ENCODE data around the gene HTRA1.

DNA sequence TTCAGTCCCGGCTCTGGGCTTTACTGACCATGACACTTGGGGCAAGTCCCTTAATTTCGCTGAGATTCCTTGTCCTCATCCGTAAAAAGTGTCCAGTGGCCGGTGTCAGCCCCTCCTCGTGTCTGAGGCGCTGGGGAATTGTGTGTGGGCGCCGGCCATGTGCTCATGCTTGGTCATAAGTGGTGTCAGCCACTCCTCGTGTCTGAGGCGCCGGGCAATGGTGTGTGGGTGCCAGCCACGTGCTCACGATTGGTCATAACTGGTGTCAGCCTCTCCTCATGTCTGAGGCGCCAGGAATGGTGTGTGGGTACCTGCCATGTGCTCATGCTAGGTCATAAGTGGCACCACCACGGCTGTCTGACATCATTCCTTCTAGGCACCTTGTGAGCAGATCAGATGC is 58.5 kb downstream of the HTRA1 start:
- TF ChIP-seq, protein P1, sequence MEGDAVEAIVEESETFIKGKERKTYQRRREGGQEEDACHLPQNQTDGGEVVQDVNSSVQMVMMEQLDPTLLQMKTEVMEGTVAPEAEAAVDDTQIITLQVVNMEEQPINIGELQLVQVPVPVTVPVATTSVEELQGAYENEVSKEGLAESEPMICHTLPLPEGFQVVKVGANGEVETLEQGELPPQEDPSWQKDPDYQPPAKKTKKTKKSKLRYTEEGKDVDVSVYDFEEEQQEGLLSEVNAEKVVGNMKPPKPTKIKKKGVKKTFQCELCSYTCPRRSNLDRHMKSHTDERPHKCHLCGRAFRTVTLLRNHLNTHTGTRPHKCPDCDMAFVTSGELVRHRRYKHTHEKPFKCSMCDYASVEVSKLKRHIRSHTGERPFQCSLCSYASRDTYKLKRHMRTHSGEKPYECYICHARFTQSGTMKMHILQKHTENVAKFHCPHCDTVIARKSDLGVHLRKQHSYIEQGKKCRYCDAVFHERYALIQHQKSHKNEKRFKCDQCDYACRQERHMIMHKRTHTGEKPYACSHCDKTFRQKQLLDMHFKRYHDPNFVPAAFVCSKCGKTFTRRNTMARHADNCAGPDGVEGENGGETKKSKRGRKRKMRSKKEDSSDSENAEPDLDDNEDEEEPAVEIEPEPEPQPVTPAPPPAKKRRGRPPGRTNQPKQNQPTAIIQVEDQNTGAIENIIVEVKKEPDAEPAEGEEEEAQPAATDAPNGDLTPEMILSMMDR (conservative IDR thresholded peaks at IDR 0.05 in 1 of 2, IDR thresholded peaks at IDR 0.05 in 1 of 2; ENCODE audit: low read depth in 1 of 2, low read length in 2 of 2): no peak
- no peak for TF ChIP-seq EZH2 (IDR thresholded peaks at IDR 0.05; ENCODE audit: low read length, missing control alignments)
